ENCODE results near the gene TMEM192. TPM values are rescaled to one million over a fixed set of nuclear protein-coding genes. Genes with fewer than 3 reads are reported as not detected.

The TMEM192 gene
- total RNA-seq, 2 donors from 2014 or later = 13.1 to 15.1 TPM

DNA sequence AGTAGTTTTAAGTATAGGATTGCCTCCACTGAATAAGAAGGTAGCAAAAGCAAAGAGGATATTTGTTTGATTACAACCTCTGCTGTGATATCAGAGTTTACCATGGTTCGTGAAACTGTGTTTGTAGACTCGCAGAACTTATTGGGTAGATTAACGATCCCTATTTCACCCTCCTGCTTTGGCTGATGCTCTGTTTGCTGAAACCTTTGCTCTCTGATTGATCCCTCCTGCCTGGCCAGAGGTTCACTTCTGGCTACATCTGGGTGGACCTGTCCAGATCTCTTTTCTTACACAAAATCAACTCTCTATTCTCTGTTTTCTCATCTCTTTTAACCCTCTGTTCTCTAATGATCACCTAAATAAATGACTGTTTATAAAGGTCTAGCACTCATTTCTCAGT is 37.9 kb upstream of the TMEM192 start:
- Mint-ChIP-seq H3K9me3 (peaks cover 2% of the 10 kb centered on the region), H3K27ac (no peak overlapping the region), H3K4me1 (peaks cover 6% of the 10 kb centered on the region), H3K4me3 (no peak overlapping the region), H3K36me3 (ENCODE audit: low read depth) (no peaks in the 10 kb centered on the region), H3K27me3 (ENCODE audit: insufficient read depth) (peaks cover 2% of the 10 kb centered on the region)
- no peak overlapping the region for H3K27ac ChIP-seq (ENCODE audit: low read depth, low read length)
- H3K4me1 ChIP-seq (ENCODE audit: control insufficient read depth, insufficient read depth, low read length) = peaks cover 5% of the 10 kb centered on the region
- no peak for DNase-seq
- H3K36me3 ChIP-seq (ENCODE audit: control insufficient read depth, insufficient read depth, low read length) = no peaks in the 10 kb centered on the region
- H3K27me3 ChIP-seq (ENCODE audit: control insufficient read depth, insufficient read depth, low read length, poor library complexity, severe bottlenecking) = no peaks in the 10 kb centered on the region
- TF ChIP-seq, protein P1, sequence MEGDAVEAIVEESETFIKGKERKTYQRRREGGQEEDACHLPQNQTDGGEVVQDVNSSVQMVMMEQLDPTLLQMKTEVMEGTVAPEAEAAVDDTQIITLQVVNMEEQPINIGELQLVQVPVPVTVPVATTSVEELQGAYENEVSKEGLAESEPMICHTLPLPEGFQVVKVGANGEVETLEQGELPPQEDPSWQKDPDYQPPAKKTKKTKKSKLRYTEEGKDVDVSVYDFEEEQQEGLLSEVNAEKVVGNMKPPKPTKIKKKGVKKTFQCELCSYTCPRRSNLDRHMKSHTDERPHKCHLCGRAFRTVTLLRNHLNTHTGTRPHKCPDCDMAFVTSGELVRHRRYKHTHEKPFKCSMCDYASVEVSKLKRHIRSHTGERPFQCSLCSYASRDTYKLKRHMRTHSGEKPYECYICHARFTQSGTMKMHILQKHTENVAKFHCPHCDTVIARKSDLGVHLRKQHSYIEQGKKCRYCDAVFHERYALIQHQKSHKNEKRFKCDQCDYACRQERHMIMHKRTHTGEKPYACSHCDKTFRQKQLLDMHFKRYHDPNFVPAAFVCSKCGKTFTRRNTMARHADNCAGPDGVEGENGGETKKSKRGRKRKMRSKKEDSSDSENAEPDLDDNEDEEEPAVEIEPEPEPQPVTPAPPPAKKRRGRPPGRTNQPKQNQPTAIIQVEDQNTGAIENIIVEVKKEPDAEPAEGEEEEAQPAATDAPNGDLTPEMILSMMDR (conservative IDR thresholded peaks at IDR 0.05) = no peak
- H3K4me3 ChIP-seq (ENCODE audit: low read length) = no peak overlapping the region
- WGBS, 2 experiments (ENCODE audit: insufficient coverage in 1 of 2, insufficient read length in 1 of 2) = 95 to 100% methylated on average over 3 of the region's 3 CpGs
- H3K9me3 ChIP-seq (ENCODE audit: control insufficient read depth, low read length) = no peaks in the 10 kb centered on the region
- no peak overlapping the region for H3K9ac ChIP-seq (ENCODE audit: extremely low read depth, low read length, poor library complexity, severe bottlenecking)

- H3K4me3 Mint-ChIP-seq = no peak overlapping the region
- no peak for DNase-seq
- Histone ChIP-seq H3K27me3 (ENCODE audit: control insufficient read depth, insufficient read depth, low read length, poor library complexity, severe bottlenecking) (no peaks in the 10 kb centered on the region), H3K4me3 (ENCODE audit: low read length) (no peak overlapping the region), H3K9ac (ENCODE audit: extremely low read depth, low read length, poor library complexity, severe bottlenecking) (no peak overlapping the region), H3K36me3 (ENCODE audit: control insufficient read depth, insufficient read depth, low read length) (no peaks in the 10 kb centered on the region), H3K27ac (ENCODE audit: low read depth, low read length) (no peak overlapping the region), H3K9me3 (ENCODE audit: control insufficient read depth, low read length) (no peaks in the 10 kb centered on the region), H3K4me1 (ENCODE audit: control insufficient read depth, insufficient read depth, low read length) (no peaks in the 10 kb centered on the region)
- no peaks in the 10 kb centered on the region for H3K36me3 Mint-ChIP-seq (ENCODE audit: low read depth)
- no peak overlapping the region for H3K27ac Mint-ChIP-seq
- no peaks in the 10 kb centered on the region for H3K4me1 Mint-ChIP-seq
- H3K27me3 Mint-ChIP-seq (ENCODE audit: insufficient read depth) = no peaks in the 10 kb centered on the region
- 92 to 96% methylated on average over 3 of the region's 3 CpGs for WGBS, 2 experiments (ENCODE audit: insufficient coverage in 1 of 2, insufficient read length in 1 of 2)
- TF ChIP-seq, protein P1 (conservative IDR thresholded peaks at IDR 0.05) = no peak
- peaks cover 5% of the 10 kb centered on the region for H3K9me3 Mint-ChIP-seq
Observed at GRCh38 chr4:165138843-165139242, 26.2 kb upstream of the TMEM192 start.

GRCh38 chr4:165137205-165137604 is 24.5 kb upstream of the TMEM192 start:
- Mint-ChIP-seq H3K27me3 (ENCODE audit: insufficient read depth) (no peaks in the 10 kb centered on the region), H3K36me3 (ENCODE audit: low read depth) (no peaks in the 10 kb centered on the region), H3K4me1 (no peaks in the 10 kb centered on the region), H3K27ac (no peak overlapping the region), H3K9me3 (peaks cover 5% of the 10 kb centered on the region), H3K4me3 (no peak overlapping the region)
- H3K36me3 ChIP-seq (ENCODE audit: control insufficient read depth, insufficient read depth, low read length) = no peaks in the 10 kb centered on the region
- no peak overlapping the region for H3K27ac ChIP-seq (ENCODE audit: low read depth, low read length)
- no peaks in the 10 kb centered on the region for H3K4me1 ChIP-seq (ENCODE audit: control insufficient read depth, insufficient read depth, low read length)
- no peak for DNase-seq
- H3K4me3 ChIP-seq (ENCODE audit: low read length) = no peak overlapping the region
- no peak overlapping the region for H3K9ac ChIP-seq (ENCODE audit: extremely low read depth, low read length, poor library complexity, severe bottlenecking)
- no peaks in the 10 kb centered on the region for H3K9me3 ChIP-seq (ENCODE audit: control insufficient read depth, low read length)
- TF ChIP-seq, protein P1 (conservative IDR thresholded peaks at IDR 0.05) = no peak
- H3K27me3 ChIP-seq (ENCODE audit: control insufficient read depth, insufficient read depth, low read length, poor library complexity, severe bottlenecking) = no peaks in the 10 kb centered on the region

Data from endodermal cell (in vitro differentiated cells).